ENCODE measurements around the gene PROZ. TPM values are rescaled to one million over a fixed set of nuclear protein-coding genes. Genes with fewer than 3 reads are reported as not detected.

Gene PROZ
- total and polyA plus RNA-seq, 5 donors from 2014 or later = 0.15 TPM; not detected in 3

- Histone ChIP-seq H3K4me1 (ENCODE audit: control insufficient read depth, insufficient read depth, low read length, poor library complexity, severe bottlenecking) (peaks cover 11% of the 10 kb centered on the region), H3K36me3 (ENCODE audit: control insufficient read depth, insufficient read depth, low read length) (peaks cover 7% of the 10 kb centered on the region), H3K27ac (ENCODE audit: insufficient read depth, low read length, poor library complexity, severe bottlenecking) (no peak overlapping the region), H3K27me3 (ENCODE audit: control insufficient read depth, insufficient read depth, low read length) (no peaks in the 10 kb centered on the region), H3K9me3 (ENCODE audit: control insufficient read depth in 2 of 2, low read length in 2 of 2) (peaks cover 0 to 1% of the 10 kb centered on the region in 2 experiments), H3K4me3 (ENCODE audit: low read depth, low read length) (no peak overlapping the region)
- Mint-ChIP-seq H3K9me3 (peaks cover 0 to 7% (median 0%) of the 10 kb centered on the region in 7 donors), H3K4me1 (peaks cover 4 to 21% (median 11%) of the 10 kb centered on the region in 4 donors), H3K4me3 (no peak overlapping the region), H3K27ac (no peak overlapping the region), H3K27me3 (no peaks in the 10 kb centered on the region), H3K36me3 (peaks cover 39% of the 10 kb centered on the region)
- ATAC-seq (ENCODE audit: low read depth in 2 of 2) (no peak), DNase-seq (peak in 1 of 3 donors; percentile 21)
Observed at GRCh38 chr13:113171250-113172125, 13.0 kb downstream of the PROZ start.

GRCh38 chr13:113172419-113172926 lies 14.0 kb downstream of the PROZ start:
- peaks cover 0 to 7% (median 0%) of the 10 kb centered on the region in 7 donors for H3K9me3 Mint-ChIP-seq
- H3K27me3 Mint-ChIP-seq = no peaks in the 10 kb centered on the region
- no peaks in the 10 kb centered on the region for H3K27me3 ChIP-seq (ENCODE audit: control insufficient read depth, insufficient read depth, low read length)
- no peak overlapping the region for H3K4me3 ChIP-seq (ENCODE audit: low read depth, low read length)
- peaks cover 4 to 25% (median 10%) of the 10 kb centered on the region in 4 donors for H3K4me1 Mint-ChIP-seq
- H3K9me3 ChIP-seq (ENCODE audit: control insufficient read depth in 2 of 2, low read length in 2 of 2) = peaks cover 0 to under 1% of the 10 kb centered on the region in 2 experiments
- no peak overlapping the region for H3K4me3 Mint-ChIP-seq
- DNase-seq (no peak), ATAC-seq (ENCODE audit: low read depth in 2 of 2) (no peak)
- H3K36me3 Mint-ChIP-seq = peaks cover 35% of the 10 kb centered on the region
- peaks cover 10% of the 10 kb centered on the region for H3K36me3 ChIP-seq (ENCODE audit: control insufficient read depth, insufficient read depth, low read length)
- H3K4me1 ChIP-seq (ENCODE audit: control insufficient read depth, insufficient read depth, low read length, poor library complexity, severe bottlenecking) = peaks cover 17% of the 10 kb centered on the region
- H3K27ac ChIP-seq (ENCODE audit: insufficient read depth, low read length, poor library complexity, severe bottlenecking) = no peak overlapping the region
- peak overlapping the region in 1 of 3 donors; percentile 56 for H3K27ac Mint-ChIP-seq

GRCh38 chr13:113176280-113176679 lies 17.8 kb downstream of the PROZ start:
- no peaks in the 10 kb centered on the region for H3K9me3 ChIP-seq (ENCODE audit: control insufficient read depth in 2 of 2, low read length in 2 of 2)
- H3K4me3 ChIP-seq (ENCODE audit: low read depth, low read length) = no peak overlapping the region
- ATAC-seq (ENCODE audit: low read depth in 2 of 2) = peak; percentile 73 to 76
- DNase-seq = peak in 2 of 3 donors; percentile 31 to 91
- no peaks in the 10 kb centered on the region for H3K27me3 Mint-ChIP-seq
- no peaks in the 10 kb centered on the region for H3K9me3 Mint-ChIP-seq
- peak overlapping the region; percentile 8 to 55 (median 46) for H3K4me3 Mint-ChIP-seq
- H3K4me1 Mint-ChIP-seq = peaks cover 3 to 27% (median 9%) of the 10 kb centered on the region in 4 donors
- H3K4me1 ChIP-seq (ENCODE audit: control insufficient read depth, insufficient read depth, low read length, poor library complexity, severe bottlenecking) = peaks cover 15% of the 10 kb centered on the region
- peak overlapping the region; percentile 83 for H3K27ac ChIP-seq (ENCODE audit: insufficient read depth, low read length, poor library complexity, severe bottlenecking)
- no peaks in the 10 kb centered on the region for H3K27me3 ChIP-seq (ENCODE audit: control insufficient read depth, insufficient read depth, low read length)
- peaks cover 45% of the 10 kb centered on the region for H3K36me3 ChIP-seq (ENCODE audit: control insufficient read depth, insufficient read depth, low read length)
- peak overlapping the region; percentile 95 to 97 (median 96) for H3K27ac Mint-ChIP-seq
- peaks cover 47% of the 10 kb centered on the region for H3K36me3 Mint-ChIP-seq

- Mint-ChIP-seq H3K27me3 (no peaks in the 10 kb centered on the region), H3K27ac (peak overlapping the region in 1 of 3 donors; percentile 97), H3K4me3 (no peak overlapping the region), H3K36me3 (peaks cover 48% of the 10 kb centered on the region), H3K4me1 (peaks cover 3 to 25% (median 9%) of the 10 kb centered on the region in 4 donors), H3K9me3 (no peaks in the 10 kb centered on the region)
- Histone ChIP-seq H3K27ac (ENCODE audit: insufficient read depth, low read length, poor library complexity, severe bottlenecking) (peak overlapping the region; percentile 83), H3K9me3 (ENCODE audit: control insufficient read depth in 2 of 2, low read length in 2 of 2) (no peaks in the 10 kb centered on the region), H3K27me3 (ENCODE audit: control insufficient read depth, insufficient read depth, low read length) (no peaks in the 10 kb centered on the region), H3K4me3 (ENCODE audit: low read depth, low read length) (no peak overlapping the region), H3K36me3 (ENCODE audit: control insufficient read depth, insufficient read depth, low read length) (peaks cover 50% of the 10 kb centered on the region), H3K4me1 (ENCODE audit: control insufficient read depth, insufficient read depth, low read length, poor library complexity, severe bottlenecking) (peaks cover 15% of the 10 kb centered on the region)
- ATAC-seq (ENCODE audit: low read depth in 2 of 2) (no peak), DNase-seq (no peak)
Observed at GRCh38 chr13:113176822-113177221, 18.4 kb downstream of the PROZ start.

GRCh38 chr13:113178070-113178895 lies 19.8 kb downstream of the PROZ start:
- peaks cover 15% of the 10 kb centered on the region for H3K4me1 ChIP-seq (ENCODE audit: control insufficient read depth, insufficient read depth, low read length, poor library complexity, severe bottlenecking)
- H3K9me3 Mint-ChIP-seq = no peaks in the 10 kb centered on the region
- H3K36me3 Mint-ChIP-seq = peaks cover 51% of the 10 kb centered on the region

GRCh38 chr13:113178896-113179167 lies 20.4 kb downstream of the PROZ start:
- peaks cover 56% of the 10 kb centered on the region for H3K36me3 Mint-ChIP-seq
- Histone ChIP-seq H3K9me3 (ENCODE audit: control insufficient read depth in 2 of 2, low read length in 2 of 2) (no peaks in the 10 kb centered on the region), H3K4me1 (ENCODE audit: control insufficient read depth, insufficient read depth, low read length, poor library complexity, severe bottlenecking) (peaks cover 19% of the 10 kb centered on the region), H3K27me3 (ENCODE audit: control insufficient read depth, insufficient read depth, low read length) (no peaks in the 10 kb centered on the region), H3K27ac (ENCODE audit: insufficient read depth, low read length, poor library complexity, severe bottlenecking) (no peak overlapping the region), H3K4me3 (ENCODE audit: low read depth, low read length) (no peak overlapping the region), H3K36me3 (ENCODE audit: control insufficient read depth, insufficient read depth, low read length) (peaks cover 66% of the 10 kb centered on the region)
- peak overlapping the region in 1 of 3 donors; percentile 62 for H3K27ac Mint-ChIP-seq
- ATAC-seq (ENCODE audit: low read depth in 2 of 2) (no peak), DNase-seq (no peak)
- no peaks in the 10 kb centered on the region for H3K9me3 Mint-ChIP-seq
- H3K4me3 Mint-ChIP-seq = peak overlapping the region in 1 of 4 donors; percentile 11
- H3K4me1 Mint-ChIP-seq = peaks cover 3 to 35% (median 9%) of the 10 kb centered on the region in 4 donors
- no peaks in the 10 kb centered on the region for H3K27me3 Mint-ChIP-seq

More at GRCh38 chr13:113178070-113178895, 19.8 kb downstream of the PROZ start:
- ATAC-seq (ENCODE audit: low read depth in 2 of 2) = no peak
- H3K4me3 ChIP-seq (ENCODE audit: low read depth, low read length) = no peak overlapping the region
- H3K9me3 ChIP-seq (ENCODE audit: control insufficient read depth in 2 of 2, low read length in 2 of 2) = no peaks in the 10 kb centered on the region
- H3K27me3 ChIP-seq (ENCODE audit: control insufficient read depth, insufficient read depth, low read length) = no peaks in the 10 kb centered on the region
- Mint-ChIP-seq H3K4me1 (peaks cover 3 to 29% (median 9%) of the 10 kb centered on the region in 4 donors), H3K27me3 (no peaks in the 10 kb centered on the region), H3K4me3 (peak overlapping the region in 1 of 4 donors; percentile 11), H3K27ac (peak overlapping the region in 1 of 3 donors; percentile 62)
- H3K36me3 ChIP-seq (ENCODE audit: control insufficient read depth, insufficient read depth, low read length) = peaks cover 61% of the 10 kb centered on the region
- no peak for DNase-seq
- H3K27ac ChIP-seq (ENCODE audit: insufficient read depth, low read length, poor library complexity, severe bottlenecking) = no peak overlapping the region

- no peak overlapping the region for H3K27ac ChIP-seq (ENCODE audit: insufficient read depth, low read length, poor library complexity, severe bottlenecking)
- peaks cover 73% of the 10 kb centered on the region for H3K36me3 ChIP-seq (ENCODE audit: control insufficient read depth, insufficient read depth, low read length)
- H3K4me3 ChIP-seq (ENCODE audit: low read depth, low read length) = no peak overlapping the region
- Mint-ChIP-seq H3K4me3 (peak overlapping the region in 2 of 4 donors; percentile 7 to 35), H3K27ac (peak overlapping the region in 1 of 3 donors; percentile 81), H3K9me3 (no peaks in the 10 kb centered on the region), H3K4me1 (peaks cover 3 to 32% (median 9%) of the 10 kb centered on the region in 4 donors), H3K36me3 (peaks cover 55% of the 10 kb centered on the region), H3K27me3 (no peaks in the 10 kb centered on the region)
- peaks cover 23% of the 10 kb centered on the region for H3K4me1 ChIP-seq (ENCODE audit: control insufficient read depth, insufficient read depth, low read length, poor library complexity, severe bottlenecking)
- no peaks in the 10 kb centered on the region for H3K9me3 ChIP-seq (ENCODE audit: control insufficient read depth in 2 of 2, low read length in 2 of 2)
- no peak for ATAC-seq (ENCODE audit: low read depth in 2 of 2)
- no peak for DNase-seq
- no peaks in the 10 kb centered on the region for H3K27me3 ChIP-seq (ENCODE audit: control insufficient read depth, insufficient read depth, low read length)
Observed at GRCh38 chr13:113179374-113180230, 21.2 kb downstream of the PROZ start.
